Lung (tissue), 12 donors: Measurements from ENCODE around the gene MAST2. TPM values are rescaled to one million over a fixed set of nuclear protein-coding genes. Genes with fewer than 3 reads are reported as not detected.
A peak's percentile ranks its signal among the peaks of the same experiment; 100 is the strongest.

ENCODE experiments used
- ATAC-seq: fragments of 200-7000 bp; cut with Tn5 transposase; one replicate; pipeline ENCODE4 v1.9.1; 2020; ENCODE audit warnings: moderate number of reproducible peaks; ENCODE audit not compliant: insufficient read depth, low FRiP score
- DNase-seq, 3 donors: peaks; one replicate each; pipeline ENCODE4 v3.0.0-alpha.2; 2013 to 2017
- H3K27ac ChIP-seq, 2 donors: one replicate each; pipeline ENCODE4 v1.5.1; 2013; ENCODE audit warnings: mild to moderate bottlenecking in 2 of 2, moderate library complexity in 2 of 2, control low read depth in 1 of 2, inconsistent platforms in 1 of 2, low read depth in 1 of 2, low read length in 1 of 2
- H3K27me3 ChIP-seq, 3 donors: one replicate each; pipeline ENCODE4 v1.5.1; 2013; ENCODE audit warnings: low read length in 2 of 3; ENCODE audit not compliant: control insufficient read depth in 3 of 3, insufficient read depth in 3 of 3
- H3K36me3 ChIP-seq, 4 donors: one replicate each; pipeline ENCODE4 v1.5.1; 2013; ENCODE audit warnings: low read length in 4 of 4, mild to moderate bottlenecking in 1 of 4, moderate library complexity in 1 of 4; ENCODE audit not compliant: control insufficient read depth in 4 of 4, insufficient read depth in 4 of 4
- H3K4me1 ChIP-seq, 5 donors: one replicate each; pipeline ENCODE4 v1.5.1; 2013; ENCODE audit warnings: low read length in 5 of 5, mild to moderate bottlenecking in 2 of 5, moderate library complexity in 1 of 5; ENCODE audit not compliant: control insufficient read depth in 5 of 5, insufficient read depth in 5 of 5
- H3K4me3 ChIP-seq: one replicate; pipeline ENCODE4 v1.5.1; 2013; ENCODE audit warnings: mild to moderate bottlenecking, control low read depth, moderate library complexity
- H3K9ac ChIP-seq, 2 donors: one replicate each; pipeline ENCODE4 v1.5.1; 2013; ENCODE audit warnings: low read length in 2 of 2, control low read depth in 1 of 2; ENCODE audit not compliant: insufficient read depth in 1 of 2
- H3K9me3 ChIP-seq, 4 donors: one replicate each; pipeline ENCODE4 v1.5.1; 2013; ENCODE audit warnings: low read length in 3 of 4, mild to moderate bottlenecking in 1 of 4, moderate library complexity in 1 of 4; ENCODE audit not compliant: control insufficient read depth in 4 of 4, insufficient read depth in 3 of 4
- WGBS, 2 donors: extraction: QIAGEN DNeasy Blood & Tissue Kit; methylation state at CpG; one replicate each; pipeline ENCODE4 v1.1.7; 2013; 5-methylcytosine and 5-hydroxymethylcytosine counted together
- polyA plus RNA-seq, 2 donors: library from polyadenylated mRNA; stranded (reverse); fragments of 200-250 nt; gene quantifications; one replicate each; pipeline ENCODE4 v1.2.1, GENCODE V29; 2013
- total RNA-seq, 2 donors: library from RNA; depleted of rRNA in 1 of 2; stranded (reverse); fragments of >200 nt in 1 of 2; gene quantifications; one replicate each; pipeline ENCODE4 v1.2.1, GENCODE V29; 2014 to 2021
- TF ChIP-seq, protein P1 (sequence below): IDR thresholded peaks from 2 replicates; pipeline ENCODE4 v1.5.1; 2012; ENCODE audit warnings: mild to moderate bottlenecking; ENCODE audit errors: control extremely low read depth, extremely low read depth
- donor health status: control.
- donor health status: control.
- donor health status: Bipolar disorder and iron deficiency.
- donor health status: healthy.
- donor health status: DM: yes; HTN: yes; CAD: no.

The MAST2 gene
- total and polyA plus RNA-seq, 4 donors, result 10.5 to 28.6 (median 19.1) TPM

DNA sequence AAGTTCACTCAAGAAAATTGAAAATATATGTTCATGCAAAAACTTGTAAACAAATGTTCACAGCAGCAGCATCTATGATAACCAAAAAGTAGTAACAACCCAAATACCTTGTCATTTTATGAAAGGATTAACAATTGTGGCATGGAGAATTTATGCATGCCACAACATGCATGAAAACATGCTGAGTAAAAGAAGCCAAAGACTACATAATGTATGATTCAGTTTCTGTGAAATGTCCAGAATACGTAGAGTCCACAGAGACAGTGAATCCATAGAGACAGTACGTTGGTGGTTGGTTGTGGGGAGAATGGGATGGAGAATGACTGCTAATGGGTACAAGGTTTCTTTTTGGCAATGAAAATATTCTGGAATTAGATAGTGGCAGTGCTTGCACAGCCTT, 148.7 kb downstream of the MAST2 start:
- H3K4me1 ChIP-seq, result peaks cover 0 to 10% (median 0%) of the 10 kb centered on the region in 5 donors
- no peak for ATAC-seq
- TF ChIP-seq, protein P1, sequence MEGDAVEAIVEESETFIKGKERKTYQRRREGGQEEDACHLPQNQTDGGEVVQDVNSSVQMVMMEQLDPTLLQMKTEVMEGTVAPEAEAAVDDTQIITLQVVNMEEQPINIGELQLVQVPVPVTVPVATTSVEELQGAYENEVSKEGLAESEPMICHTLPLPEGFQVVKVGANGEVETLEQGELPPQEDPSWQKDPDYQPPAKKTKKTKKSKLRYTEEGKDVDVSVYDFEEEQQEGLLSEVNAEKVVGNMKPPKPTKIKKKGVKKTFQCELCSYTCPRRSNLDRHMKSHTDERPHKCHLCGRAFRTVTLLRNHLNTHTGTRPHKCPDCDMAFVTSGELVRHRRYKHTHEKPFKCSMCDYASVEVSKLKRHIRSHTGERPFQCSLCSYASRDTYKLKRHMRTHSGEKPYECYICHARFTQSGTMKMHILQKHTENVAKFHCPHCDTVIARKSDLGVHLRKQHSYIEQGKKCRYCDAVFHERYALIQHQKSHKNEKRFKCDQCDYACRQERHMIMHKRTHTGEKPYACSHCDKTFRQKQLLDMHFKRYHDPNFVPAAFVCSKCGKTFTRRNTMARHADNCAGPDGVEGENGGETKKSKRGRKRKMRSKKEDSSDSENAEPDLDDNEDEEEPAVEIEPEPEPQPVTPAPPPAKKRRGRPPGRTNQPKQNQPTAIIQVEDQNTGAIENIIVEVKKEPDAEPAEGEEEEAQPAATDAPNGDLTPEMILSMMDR, result no peak

DNA sequence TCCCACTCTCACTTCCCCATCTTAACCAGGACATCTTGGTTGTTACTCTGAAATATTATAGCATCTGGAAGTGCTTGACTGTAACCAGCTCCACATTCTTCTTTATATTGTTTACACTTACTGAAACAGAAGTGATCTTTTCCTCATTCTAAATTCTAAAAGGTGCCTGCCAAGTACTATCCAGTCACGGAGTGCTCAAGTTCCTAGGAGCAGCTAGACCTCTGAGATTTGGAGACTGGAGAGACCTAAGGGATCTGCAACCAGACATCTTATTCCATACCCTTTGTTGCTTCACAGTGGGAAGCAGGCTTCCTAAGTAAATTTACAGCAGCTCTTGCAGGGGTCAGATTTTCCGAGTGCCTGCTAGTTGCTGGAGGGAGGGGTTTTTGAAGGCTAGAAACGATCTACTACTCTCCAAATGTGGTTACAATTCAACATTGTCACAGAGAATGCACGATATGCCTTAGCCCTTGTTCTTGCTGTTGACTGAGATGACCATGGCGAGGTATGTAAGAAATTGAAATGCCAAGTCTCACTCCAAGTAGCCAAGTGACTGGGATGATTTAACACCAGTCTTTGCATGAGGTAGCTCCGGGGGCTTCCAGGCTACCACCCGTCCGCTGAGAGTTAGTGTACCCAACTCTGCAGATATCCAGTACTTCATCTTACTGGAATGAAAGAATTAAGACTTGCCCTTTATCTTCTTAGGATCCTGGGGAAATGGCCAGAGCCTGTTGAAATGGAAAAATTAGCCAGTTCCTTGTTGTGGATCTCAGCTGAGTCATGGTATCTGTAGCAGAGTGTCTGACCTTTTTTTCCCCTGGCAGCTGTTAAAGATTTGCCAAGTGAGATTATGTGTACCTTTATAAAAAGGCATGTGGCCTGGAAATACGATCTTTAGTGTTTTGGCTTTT, 150.8 kb downstream of the MAST2 start:
- Histone ChIP-seq H3K27ac (peak overlapping the region in 1 of 2 donors; percentile 47), H3K36me3 (peaks cover 0 to 17% (median 0%) of the 10 kb centered on the region in 4 donors), H3K9ac (no peak overlapping the region), H3K4me3 (no peak overlapping the region), H3K4me1 (peaks cover 0 to 16% (median 0%) of the 10 kb centered on the region in 5 donors), H3K27me3 (no peaks in the 10 kb centered on the region), H3K9me3 (no peaks in the 10 kb centered on the region)
- TF ChIP-seq, protein P1, result no peak
- DNase-seq (no peak), ATAC-seq (peak; percentile 47)
- WGBS, 2 donors, result 72 to 80% methylated on average over 9 of the region's 9 CpGs

More for the DNA sequence above, 148.7 kb downstream of the MAST2 start:
- WGBS, 2 donors, result 94 to 96% methylated on average over 2 of the region's 2 CpGs
- H3K27me3 ChIP-seq, result no peaks in the 10 kb centered on the region
- no peak overlapping the region for H3K9ac ChIP-seq
- peaks cover 0 to 14% (median 0%) of the 10 kb centered on the region in 4 donors for H3K36me3 ChIP-seq
- no peak for DNase-seq
- H3K27ac ChIP-seq, result no peak overlapping the region
- no peak overlapping the region for H3K4me3 ChIP-seq
- H3K9me3 ChIP-seq, result no peaks in the 10 kb centered on the region

DNA sequence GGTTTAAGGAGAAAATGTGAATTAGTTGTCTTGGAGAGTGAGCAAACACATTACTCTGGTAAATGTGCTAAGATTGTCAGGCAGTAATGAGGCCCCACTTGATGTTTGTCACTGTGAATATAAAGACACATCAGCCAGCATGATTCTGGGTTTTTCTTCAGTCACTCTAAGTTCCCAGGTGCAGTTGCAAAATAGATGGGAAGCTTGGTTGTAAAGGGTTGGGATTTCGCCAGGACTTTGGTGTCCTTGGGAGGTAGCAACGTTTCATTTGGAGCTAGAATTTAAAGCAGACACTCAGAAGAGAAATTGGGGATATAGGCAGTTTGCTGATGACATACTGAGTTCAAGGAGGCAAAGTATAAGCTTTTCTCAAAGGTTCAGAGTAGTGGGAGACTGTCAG, 154.3 kb downstream of the MAST2 start:
- H3K27me3 ChIP-seq, result no peaks in the 10 kb centered on the region
- WGBS, 2 donors, result 67 to 77% methylated on average over 2 of the region's 2 CpGs
- peaks cover 0 to 16% (median 0%) of the 10 kb centered on the region in 5 donors for H3K4me1 ChIP-seq
- TF ChIP-seq, protein P1, result no peak
- no peak overlapping the region for H3K9ac ChIP-seq
- H3K36me3 ChIP-seq, result peaks cover 0 to 16% (median 1%) of the 10 kb centered on the region in 4 donors
- H3K27ac ChIP-seq, result peak overlapping the region in 1 of 2 donors; percentile 45
- ATAC-seq, result no peak
- DNase-seq, result no peak
- H3K9me3 ChIP-seq, result no peaks in the 10 kb centered on the region
- no peak overlapping the region for H3K4me3 ChIP-seq
